ENCODE data around the gene PDCL3.

Gene PDCL3

DNA sequence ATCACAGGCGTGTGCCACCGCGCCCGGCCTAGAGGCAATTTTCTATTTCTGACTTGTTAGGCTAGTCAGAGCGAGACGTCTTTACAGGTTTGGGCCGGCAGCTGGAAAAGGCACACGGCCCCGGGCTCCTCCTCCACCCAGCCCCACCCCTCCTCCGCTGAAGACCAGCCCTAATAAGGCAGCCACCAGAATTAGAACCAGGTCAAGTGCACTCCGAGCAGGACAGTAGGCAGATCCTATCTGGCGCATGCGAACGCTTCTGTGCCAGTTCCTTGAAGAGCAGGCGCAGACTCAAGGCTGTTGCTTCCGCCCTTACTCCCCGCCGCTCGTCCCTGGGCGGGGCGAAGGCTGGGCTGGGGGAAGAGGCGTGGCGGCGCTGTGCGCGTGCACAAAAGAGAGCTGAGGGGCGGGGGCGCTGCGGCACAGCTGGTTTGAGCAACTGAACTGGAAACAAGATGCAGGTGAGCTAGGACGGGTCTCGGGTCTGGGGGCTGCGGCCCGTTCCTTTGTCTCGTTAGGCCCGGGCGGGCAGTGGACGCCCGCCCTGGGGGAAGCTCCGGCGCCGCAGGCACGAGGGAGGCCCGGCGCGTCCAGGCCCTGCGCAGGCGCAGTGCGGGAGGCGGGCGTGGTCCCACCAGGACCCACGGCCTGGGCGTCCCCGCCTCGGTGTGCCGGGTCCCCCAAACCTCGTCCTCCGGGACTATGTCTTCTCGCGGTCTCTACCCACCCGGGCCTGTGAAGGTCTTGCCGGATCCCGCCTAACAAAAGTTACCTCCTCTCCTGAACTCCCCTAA, at the start of gene PDCL3:
PDCL3 (plus strand) TSS at position 381 of the 794 bp plus-strand sequence; CDS start at position 456, 75 bp downstream.
- peak; percentile 97 for DNase-seq

DNA sequence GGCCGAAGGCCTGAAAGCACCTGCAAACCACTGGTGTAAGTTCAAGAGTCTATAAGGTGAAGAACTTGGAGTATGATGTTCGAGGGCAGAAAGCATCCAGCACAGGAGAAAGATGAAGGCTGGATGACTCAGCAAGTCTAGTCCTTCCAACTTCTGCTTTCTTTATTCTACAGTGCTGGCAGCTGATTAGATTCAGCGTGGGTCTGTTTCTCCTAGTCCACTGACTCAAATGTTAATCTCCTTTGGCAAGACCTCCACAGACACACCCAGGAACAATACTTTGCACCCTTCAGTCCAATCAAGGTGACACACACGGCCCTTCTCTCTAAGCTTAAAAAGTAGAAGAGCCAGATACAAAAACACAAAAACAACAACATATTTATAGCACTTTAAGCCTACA, 49.1 kb upstream of the PDCL3 start:
- DNase-seq = no peak

DNA sequence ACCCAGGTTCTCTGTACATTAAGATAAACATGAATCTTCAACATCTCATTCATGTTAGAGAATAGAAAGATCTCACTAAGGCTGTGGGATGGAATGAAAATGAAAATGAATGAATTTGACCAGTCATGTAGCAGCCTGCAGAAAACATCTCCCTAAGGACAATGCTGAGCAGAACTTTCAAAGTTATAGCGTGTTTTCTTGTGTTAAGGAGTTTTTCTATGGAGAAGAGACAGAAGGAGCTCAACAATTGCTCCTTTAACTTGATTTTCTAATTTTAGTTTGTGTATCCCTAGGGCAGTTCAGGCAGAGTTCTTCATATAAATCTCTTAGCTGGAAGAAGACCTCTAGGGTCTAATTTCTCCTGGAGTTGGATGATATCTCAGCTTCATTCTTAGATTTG, 45.2 kb upstream of the PDCL3 start:
- no peak for DNase-seq

DNA sequence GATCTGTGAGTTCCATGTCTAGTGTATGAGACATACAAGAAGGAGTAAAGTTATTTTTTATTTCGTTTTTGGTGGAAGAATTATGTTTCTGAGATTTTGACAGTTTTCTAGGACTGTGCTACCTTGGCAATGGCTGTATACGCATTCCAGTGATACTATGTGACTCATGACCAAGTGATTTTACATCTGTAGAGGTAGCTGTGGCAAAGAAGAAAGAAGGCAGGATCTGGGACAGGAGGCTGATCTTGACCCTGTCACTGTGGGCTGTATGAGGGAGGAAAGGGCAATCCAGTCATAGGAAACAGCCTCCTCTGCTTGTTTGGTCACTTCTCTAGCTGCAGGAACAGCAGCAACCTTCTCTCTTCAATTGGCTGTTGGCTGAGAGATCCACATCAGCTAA, 44.0 kb upstream of the PDCL3 start:
- no peak for DNase-seq

DNA sequence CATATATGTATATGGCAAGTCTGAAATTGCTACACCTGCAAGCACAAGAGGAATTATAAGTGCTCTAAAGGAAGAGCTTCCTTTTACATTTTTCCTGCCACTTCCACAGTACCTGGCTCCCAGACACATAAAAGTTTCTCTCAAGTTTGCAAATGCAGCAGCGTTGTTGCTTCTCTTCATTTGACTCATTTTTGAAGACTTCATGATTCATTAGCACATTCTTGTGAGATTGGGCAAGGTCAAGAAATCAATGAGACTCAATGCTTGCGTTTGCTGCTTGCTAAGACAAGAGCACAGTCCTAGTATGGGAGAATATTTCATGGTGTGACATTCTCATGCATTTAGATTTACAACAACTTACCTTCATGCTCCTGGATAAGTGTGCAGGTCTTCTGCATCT, 42.6 kb upstream of the PDCL3 start:
- no peak for DNase-seq

DNA sequence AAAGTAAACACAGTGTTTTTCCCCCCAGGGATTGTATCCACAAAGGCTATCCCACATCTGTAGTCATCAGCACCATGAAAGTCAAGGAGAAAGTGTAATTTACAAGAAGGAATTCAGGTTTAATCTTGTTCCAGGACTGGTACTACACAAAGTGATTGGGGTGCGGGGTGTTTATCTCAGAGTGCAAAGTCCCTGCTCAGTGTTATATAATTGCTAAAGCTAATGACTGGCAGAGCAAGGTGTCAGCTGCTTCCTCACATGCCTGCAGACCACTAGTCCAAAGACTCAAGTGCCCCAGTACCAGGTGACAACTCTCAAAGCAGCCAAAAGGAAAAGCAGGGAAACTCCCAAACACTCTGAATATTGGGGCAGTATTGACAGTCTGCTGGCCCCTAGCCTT, 40.4 kb upstream of the PDCL3 start:
- no peak for DNase-seq

DNA sequence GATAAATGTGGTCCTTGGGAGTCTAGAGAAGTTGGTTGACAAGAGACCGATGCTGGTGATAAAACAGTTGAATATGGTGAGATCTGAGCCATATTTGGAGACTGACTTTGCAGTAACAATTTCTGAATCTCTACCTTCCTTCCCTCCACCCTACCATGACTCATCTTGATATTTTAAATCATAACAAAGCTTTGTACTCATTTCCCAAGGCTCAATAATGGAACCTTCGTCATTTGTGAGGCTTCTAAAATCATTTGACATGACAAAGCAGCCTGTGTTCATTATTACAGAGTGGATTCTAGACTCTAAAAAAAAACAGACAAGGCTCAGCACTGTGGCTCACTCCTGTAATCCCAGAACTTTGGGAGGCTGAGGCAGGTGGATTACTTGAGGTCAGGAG, 38.5 kb upstream of the PDCL3 start:
- DNase-seq = no peak

DNA sequence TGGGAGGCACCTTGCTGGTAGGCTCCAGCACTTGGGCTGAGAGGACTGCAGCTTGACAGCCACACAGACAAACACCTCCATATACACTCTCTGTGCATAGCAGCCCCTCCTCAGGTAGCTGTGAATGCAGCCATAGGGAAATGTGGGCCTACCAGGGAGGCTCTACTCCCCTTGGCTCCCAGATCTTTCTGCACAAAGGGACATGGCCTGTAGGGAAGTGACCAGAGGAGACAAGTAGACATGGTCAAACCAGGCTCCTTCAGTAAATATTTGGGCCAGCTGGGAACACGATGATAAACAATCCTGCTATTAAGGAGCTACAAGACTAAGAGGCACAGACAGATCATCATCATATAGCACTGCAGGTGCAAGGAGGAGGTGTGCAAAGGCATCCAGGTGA, 35.9 kb upstream of the PDCL3 start:
- no peak for DNase-seq

DNA sequence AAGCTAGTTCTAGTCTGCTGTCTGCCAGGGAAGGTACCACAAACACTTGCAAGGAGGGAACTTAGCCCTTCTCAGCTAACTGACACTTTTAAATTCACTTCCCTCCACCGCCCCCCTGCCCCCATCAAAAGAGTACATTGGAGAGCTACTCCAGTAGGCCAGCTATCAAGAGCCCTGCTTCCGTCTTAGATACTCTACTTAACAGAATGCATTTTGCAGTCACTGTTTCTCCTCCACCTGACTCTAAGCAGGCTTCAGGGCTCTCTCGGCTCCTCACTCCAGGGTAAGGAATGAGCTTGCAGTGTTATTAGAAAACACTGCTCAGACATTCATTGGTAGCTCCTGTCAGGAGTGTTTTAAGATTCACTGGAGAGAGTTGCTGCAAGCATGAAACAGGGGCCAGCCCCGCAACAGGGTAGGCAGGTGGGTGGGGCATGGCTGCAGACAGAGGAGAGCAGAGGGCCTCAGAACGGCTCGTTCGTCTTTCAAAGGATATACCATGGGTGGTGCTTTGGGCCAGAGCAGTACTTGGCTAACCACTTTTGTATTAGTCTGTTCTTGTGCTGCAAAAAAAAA, 35.3 kb upstream of the PDCL3 start:
- DNase-seq = no peak

DNA sequence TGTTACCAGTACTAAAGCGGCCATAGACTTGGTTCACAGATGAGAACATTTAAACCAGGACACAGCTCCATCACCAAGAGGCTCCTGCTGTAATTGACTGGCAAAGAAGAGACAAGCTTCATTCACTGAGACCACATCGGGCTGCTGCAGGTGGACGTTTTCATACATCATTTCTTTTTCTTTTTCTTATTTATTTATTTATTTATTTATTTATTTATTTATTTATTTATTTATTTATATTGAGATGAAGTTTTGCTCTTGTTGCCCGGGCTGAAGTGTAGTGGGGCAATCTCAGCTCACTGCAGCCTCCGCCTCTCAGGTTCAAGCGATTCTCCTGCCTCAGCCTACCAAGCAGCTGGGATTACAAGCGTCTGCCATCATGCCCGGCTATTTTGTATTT, 33.6 kb upstream of the PDCL3 start:
- no peak for DNase-seq

DNA sequence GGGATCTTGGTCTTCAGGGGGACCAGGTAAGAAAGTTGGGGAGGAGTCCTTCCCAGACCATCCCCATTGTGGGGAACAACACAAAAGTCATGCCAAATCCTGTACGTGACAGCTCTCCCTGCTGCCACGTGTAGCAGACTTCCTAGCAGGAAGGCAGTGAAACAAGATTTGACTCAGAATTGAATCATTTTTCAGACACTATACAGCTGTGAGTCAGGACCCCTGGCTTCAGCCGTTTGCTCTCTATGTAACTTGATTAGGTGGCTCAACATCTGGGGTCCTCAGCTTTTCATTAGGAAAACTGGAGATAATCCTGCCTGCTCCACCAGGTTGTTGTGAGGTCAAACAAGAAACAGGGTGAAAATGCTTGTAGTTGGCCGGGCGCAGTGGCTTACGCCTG, 32.9 kb upstream of the PDCL3 start:
- DNase-seq = no peak

DNA sequence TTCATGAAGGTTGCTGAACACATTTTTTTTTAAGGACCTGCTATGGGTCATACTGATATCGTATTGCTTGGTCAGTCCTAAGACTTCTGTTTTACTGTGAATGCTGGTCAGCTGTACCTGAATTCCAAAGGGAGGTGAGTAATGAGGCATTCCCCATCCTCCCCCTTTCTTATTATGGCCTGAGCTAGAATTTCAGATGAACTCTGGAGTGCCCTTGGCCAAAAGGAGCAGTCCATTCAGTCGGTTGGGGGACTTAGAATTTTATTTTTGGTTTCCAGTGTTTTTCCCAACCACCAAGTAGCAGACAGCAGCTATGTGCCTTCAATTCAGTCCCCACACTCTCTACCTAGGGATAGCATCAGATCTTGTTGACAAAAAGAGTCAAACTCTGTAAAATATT, 26.9 kb upstream of the PDCL3 start:
- DNase-seq = no peak

DNA sequence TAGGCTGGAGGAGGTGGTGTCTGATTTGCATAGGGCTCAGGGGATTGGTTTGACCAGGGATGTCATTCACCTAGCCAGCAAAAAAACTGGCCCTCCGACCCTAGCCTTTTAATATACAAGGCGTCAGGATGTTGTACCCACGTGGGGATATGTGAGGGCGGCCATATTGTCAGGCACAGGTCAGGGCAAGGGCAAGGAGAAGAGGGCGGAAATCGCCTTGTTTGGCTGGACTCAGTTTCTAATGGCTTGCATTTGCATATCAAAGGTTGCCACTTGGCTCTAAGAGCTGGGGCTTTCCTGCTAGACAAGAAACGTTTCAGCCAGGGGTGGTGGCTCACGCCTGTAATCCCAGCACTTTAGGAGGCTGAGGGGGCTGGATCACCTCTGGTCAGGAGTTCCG, 24.9 kb upstream of the PDCL3 start:
- DNase-seq = no peak

DNA sequence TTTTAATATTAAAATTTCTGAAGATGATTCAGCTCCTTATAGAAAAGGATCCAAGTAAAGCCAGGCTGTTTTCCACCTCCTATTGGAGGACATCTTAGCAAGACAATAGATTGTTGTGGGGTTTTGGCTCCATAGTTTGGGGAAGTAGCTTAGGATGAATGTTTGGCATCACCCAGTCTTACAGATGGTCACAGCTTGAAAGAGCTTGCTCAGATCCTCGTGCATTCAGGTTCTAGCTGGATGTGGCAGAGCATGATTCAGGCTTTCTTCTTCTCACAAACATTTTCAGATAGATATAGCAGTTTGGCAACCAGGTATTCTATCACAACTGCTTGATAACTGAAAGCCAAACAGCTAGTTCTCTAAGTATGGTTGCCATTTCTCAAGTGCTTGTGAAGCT, 23.6 kb upstream of the PDCL3 start:
- no peak for DNase-seq

DNA sequence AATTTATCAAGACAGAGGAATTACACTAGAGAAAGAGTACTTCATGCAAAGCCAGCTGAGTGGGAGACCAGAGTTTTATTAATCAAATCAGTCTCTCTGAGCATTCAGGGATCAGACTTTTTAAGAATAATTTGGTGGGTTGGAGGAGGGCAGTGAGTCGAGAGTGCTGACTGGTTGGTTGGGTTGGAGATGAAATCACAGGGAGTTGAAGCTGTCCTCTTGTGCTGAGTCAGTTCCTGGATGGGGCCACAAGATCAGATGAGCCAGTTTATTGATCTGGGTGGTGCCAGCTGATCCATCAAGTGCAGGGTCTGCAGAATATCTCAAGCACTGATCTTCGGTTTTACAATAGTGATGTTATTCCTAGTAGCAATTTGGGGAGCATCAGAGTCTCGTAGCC, 21.4 kb upstream of the PDCL3 start:
- DNase-seq = no peak

DNA sequence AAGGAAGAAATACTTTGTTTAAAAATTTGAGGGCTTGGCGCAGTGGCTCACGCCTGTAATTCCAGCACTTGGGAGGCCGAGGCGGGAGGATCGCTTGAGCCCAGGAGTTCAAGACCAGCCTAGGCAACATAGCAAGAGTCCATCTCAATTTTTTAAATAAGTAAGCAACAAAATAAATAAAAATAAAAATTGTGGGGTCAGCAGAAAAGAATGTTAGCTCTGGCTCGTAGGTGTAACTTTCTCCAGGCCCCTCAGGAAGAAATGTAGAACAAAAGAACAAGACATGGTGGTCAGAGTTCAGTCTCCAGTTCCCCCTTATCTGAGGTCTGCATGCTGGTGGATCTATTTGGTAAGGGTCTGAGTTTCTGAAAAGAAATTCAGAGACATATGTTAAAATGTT, 20.4 kb upstream of the PDCL3 start:
- no peak for DNase-seq

DNA sequence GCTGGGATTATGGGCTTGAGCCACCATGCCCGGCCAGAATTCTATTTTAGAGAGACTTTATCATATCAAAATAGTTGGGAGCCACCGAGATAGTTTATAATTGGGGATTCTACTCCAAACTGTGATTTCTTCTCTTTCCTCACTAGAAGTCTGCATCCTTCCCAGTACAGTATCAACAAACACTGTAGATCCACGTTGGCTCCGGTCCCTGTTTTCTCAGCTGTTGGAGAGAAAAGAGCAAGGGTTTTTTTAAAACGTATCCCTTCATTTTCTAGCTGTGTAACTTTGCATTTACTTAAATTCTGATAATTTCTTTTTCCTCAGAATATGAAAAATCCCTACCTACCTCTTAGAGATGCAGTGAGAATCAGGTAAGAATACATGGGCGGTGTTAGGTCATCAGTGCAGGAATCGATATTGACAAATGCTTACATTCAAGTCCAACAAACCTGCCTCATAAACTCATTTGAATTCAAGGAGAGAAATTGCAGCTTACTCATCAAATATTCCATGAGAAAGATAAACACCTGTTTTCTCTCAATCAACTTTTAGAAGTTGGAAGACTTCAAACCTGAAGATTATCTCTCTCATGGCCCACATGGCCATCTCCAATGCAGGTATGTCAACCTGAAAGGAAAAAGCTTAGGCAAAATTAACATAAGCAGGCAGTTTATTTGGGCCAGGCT, 17.7 kb upstream of the PDCL3 start:
- no peak for DNase-seq

DNA sequence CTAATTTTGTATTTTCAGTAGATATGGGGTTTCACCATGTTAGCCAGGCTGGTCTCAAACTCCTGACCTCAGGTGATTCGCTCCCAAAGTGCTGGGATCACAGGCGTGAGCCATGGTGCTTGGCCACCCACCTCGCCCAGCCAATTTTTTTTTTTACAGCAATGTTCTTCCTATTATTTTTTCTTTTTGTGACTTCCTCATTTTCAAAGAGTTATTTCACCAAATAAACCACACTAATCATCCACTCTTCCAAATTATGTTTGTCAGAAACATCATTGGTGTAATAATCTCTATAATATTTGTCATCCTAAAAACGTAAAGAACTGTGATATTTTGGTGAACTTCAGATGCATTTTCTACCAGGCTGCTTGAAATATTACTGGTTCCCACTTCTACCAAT, 16.3 kb upstream of the PDCL3 start:
- DNase-seq = no peak

DNA sequence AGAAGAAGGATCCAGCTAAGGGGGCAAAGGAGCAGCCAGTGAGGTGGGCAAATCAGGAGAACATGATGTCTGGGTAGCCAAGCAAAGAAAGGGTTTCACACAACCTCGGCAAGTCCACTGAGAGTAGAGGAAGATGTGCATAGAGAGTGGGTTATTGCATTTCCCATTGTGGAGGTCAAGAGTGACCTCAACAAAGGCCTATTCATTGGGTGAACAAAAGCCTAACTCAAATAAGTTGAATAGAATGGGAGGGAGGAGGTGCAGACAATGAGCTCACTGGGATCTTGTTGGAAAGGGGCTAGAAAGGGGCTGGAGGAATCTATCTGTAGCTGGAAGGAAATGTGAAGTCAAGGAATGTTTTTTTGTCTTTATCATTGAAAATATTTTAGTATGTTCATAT, 14.0 kb upstream of the PDCL3 start:
- no peak for DNase-seq

DNA sequence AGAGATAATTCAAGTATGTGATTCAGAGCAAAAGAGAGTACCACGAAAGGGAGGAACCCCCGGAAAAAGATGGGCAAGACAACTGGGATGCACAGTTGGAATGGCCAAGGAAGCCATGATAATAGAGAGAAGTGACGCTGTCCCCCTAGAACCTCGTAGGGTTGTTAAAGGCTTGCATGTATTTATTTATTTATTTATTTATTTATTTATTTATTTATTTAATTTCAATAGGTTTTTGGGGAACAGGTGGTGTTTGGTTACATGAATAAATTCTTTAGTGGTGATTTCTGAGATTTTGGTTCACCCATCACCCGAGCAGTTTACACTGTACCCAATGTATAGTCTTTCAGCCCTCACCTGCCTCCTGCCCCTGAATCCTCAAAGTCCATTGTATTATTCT, 11.5 kb upstream of the PDCL3 start:
- no peak for DNase-seq

DNA sequence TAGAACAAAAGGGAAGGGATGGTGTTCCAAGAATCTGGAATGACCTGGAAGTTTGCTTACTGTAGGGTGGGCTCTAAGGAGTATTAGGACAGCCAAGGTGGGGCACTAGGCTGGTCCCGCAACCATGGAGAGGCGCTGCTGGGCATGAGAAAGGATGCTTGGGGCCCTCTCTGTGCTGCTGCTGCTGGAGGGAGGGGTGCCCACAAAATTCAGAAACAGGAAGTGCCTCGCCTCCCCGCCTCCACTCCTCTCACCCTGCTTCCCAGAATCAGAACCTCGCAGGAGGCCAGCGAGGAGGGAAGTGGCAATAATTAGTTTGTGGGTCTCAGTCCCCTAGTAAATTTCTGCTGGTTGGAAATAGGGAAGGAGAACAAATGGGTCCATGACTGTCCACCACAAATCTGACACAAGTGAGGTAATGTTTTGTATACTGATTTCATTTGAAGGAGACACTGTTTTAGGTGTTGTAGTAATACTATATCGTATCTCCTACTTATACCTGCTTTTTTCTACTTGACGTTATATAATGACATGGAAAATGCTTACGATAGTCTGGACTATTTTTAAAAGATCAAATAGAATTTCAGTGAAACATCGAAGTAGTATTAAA, 7.9 kb upstream of the PDCL3 start:
- DNase-seq = no peak

DNA sequence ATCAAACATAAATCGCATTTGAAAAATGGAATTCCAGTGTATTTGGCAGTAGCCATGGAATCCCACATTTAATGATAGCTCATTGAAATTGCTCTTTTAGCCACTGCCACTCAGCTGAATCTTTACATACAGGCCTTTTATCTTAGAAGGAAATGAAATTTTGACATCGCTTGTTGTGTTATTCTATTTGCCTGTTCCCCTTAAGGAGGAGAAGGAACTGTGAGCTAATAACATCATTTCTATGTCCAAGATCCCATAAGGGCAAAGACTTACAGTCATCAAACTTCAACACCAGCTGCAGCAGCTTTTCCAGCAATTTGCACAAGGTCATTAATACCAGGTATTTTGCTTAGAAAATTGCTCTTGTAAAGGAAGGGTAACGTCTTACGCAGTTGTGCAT, 6.0 kb upstream of the PDCL3 start:
- DNase-seq = no peak

DNA sequence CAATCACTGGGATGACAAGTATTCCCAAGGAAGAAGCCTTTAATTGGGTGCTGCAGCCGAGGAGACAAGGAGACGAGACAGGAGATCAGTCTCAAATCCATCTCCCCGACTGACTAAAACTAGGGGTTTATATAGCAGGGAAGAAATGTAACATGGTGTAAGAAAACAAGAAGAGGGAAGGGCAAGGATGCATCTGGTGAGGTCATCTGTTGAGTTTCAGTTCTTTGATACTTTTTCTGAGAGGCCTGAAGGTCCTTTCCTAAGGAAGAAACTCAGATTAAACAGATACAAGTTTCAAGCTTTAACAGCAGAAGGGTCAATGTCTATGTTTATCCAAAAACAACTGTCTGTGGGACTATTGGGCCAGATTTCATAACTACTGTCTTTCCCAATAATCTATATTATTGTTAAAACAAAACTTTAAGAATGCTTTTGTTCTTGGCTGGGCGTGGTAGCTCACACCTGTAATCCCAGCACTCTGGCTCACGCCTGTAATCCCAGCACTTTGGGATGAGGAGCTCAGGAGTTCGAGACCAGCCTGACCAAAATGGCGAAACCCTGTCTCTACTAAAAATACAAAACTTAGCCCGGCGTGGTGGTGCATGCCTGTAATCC, 2.5 kb upstream of the PDCL3 start:
- no peak for DNase-seq

DNA sequence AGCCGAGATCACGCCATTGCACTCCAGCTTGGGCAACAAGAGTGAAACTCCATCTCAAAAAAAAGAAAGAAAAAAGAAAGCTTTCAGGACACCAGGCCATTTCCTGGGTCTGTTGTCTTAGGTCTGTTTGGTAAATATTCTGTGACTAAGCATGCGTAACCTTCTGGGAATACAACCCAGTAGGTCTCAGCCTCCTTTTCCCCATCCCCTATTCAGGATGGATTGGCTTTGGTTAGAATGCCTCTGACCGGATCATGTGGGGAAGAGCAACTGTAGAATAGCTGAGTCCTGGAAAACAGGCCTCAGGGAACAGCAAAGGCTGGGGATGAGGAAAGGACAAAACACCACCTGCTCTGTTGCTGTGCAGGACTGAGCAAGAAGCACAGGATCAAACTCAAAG, 1.6 kb upstream of the PDCL3 start:
- DNase-seq = no peak

All from DMS79 (cell line).